Chondrocyte (in vitro differentiated cells): ENCODE results near the gene STK10. TPM values are rescaled to one million over a fixed set of nuclear protein-coding genes. Genes with fewer than 3 reads are reported as not detected.
"Not testable (repeated sequence)": the region's sequence is repeated elsewhere in the genome, so short reads cannot be mapped to it uniquely, and the experiment has no call there.

Source experiments
- DNase-seq: peaks from one replicate; pipeline ENCODE4 v3.0.0; 2021; ENCODE audit warnings: mixed read lengths, low spot score
- H3K27ac Mint-ChIP-seq: one replicate; pipeline ENCODE4 v1.8.0; 2021; ENCODE audit warnings: mild to moderate bottlenecking, moderate library complexity, mixed read lengths; ENCODE audit not compliant: unreplicated experiment
- H3K27me3 Mint-ChIP-seq: 2 replicates; pipeline ENCODE4 v1.8.0; 2021; ENCODE audit warnings: low read depth, mixed read lengths
- H3K36me3 Mint-ChIP-seq: 2 replicates; pipeline ENCODE4 v1.8.0; 2021; ENCODE audit warnings: low read depth, mixed read lengths
- H3K4me1 Mint-ChIP-seq: 2 replicates; pipeline ENCODE4 v1.8.0; 2021; ENCODE audit warnings: low read depth, mild to moderate bottlenecking, mixed read lengths
- H3K4me3 Mint-ChIP-seq: one replicate; pipeline ENCODE4 v1.8.0; 2021; ENCODE audit warnings: mild to moderate bottlenecking, moderate library complexity, mixed read lengths; ENCODE audit not compliant: unreplicated experiment
- H3K9me3 Mint-ChIP-seq: 2 replicates; pipeline ENCODE4 v1.8.0; 2021; ENCODE audit warnings: low read depth, mixed read lengths
- CTCF ChIP-seq: fragments of 200-600 bp; sonication (generic); IDR thresholded peaks from 2 replicates; pipeline ENCODE4 v1.5.0; 2021; ENCODE audit warnings: antibody characterized with exemption, mild to moderate bottlenecking, moderate library complexity
- total RNA-seq: library from RNA; stranded (reverse); gene quantifications from 3 replicates; pipeline ENCODE4 v1.2.1, GENCODE V29; 2021

Gene STK10
- total RNA-seq, 1 donor from 2014 or later: 45.9 TPM

GRCh38 chr5:172150514-172151425, 37.3 kb downstream of the STK10 start:
- Mint-ChIP-seq H3K27me3 (no peaks in the 10 kb centered on the region), H3K27ac (no peak overlapping the region), H3K9me3 (no peaks in the 10 kb centered on the region), H3K36me3 (peaks cover 22% of the 10 kb centered on the region), H3K4me3 (no peak overlapping the region), H3K4me1 (peaks cover 16% of the 10 kb centered on the region)
- peak; percentile 65 for DNase-seq
- TF ChIP-seq CTCF: no peak

GRCh38 chr5:172149481-172149880, 38.5 kb downstream of the STK10 start:
- H3K27ac Mint-ChIP-seq: peak overlapping the region; percentile 22
- peak; percentile 53 for DNase-seq
- not testable (repeated sequence) for H3K27me3 Mint-ChIP-seq, H3K9me3 Mint-ChIP-seq, H3K4me3 Mint-ChIP-seq
- peaks cover 24% of the 10 kb centered on the region for H3K4me1 Mint-ChIP-seq
- peaks cover 18% of the 10 kb centered on the region for H3K36me3 Mint-ChIP-seq

- DNase-seq: peak; percentile 22
- Mint-ChIP-seq H3K27ac (peak overlapping the region; percentile 49), H3K9me3 (no peaks in the 10 kb centered on the region), H3K27me3 (no peaks in the 10 kb centered on the region), H3K4me1 (peaks cover 28% of the 10 kb centered on the region), H3K36me3 (peaks cover 16% of the 10 kb centered on the region), H3K4me3 (no peak overlapping the region)
- no peak for TF ChIP-seq CTCF
These were observed 39.0 kb downstream of the STK10 start for GRCh38 chr5:172149073-172149472.

- no peak for DNase-seq
- TF ChIP-seq CTCF: no peak
- H3K27ac Mint-ChIP-seq: no peak overlapping the region
- H3K4me1 Mint-ChIP-seq: peaks cover 30% of the 10 kb centered on the region
- no peak overlapping the region for H3K4me3 Mint-ChIP-seq
- no peaks in the 10 kb centered on the region for H3K9me3 Mint-ChIP-seq
- peaks cover 12% of the 10 kb centered on the region for H3K36me3 Mint-ChIP-seq
- H3K27me3 Mint-ChIP-seq: no peaks in the 10 kb centered on the region
These were observed 39.6 kb downstream of the STK10 start for GRCh38 chr5:172148381-172148780.

GRCh38 chr5:172147857-172148256, 40.2 kb downstream of the STK10 start:
- no peaks in the 10 kb centered on the region for H3K27me3 Mint-ChIP-seq
- no peak for TF ChIP-seq CTCF
- H3K4me1 Mint-ChIP-seq: peaks cover 30% of the 10 kb centered on the region
- no peaks in the 10 kb centered on the region for H3K9me3 Mint-ChIP-seq
- peaks cover 10% of the 10 kb centered on the region for H3K36me3 Mint-ChIP-seq
- DNase-seq: no peak
- peak overlapping the region; percentile 27 for H3K27ac Mint-ChIP-seq
- H3K4me3 Mint-ChIP-seq: no peak overlapping the region

- Mint-ChIP-seq H3K4me1 (peaks cover 30% of the 10 kb centered on the region), H3K4me3 (no peak overlapping the region), H3K9me3 (no peaks in the 10 kb centered on the region), H3K27me3 (no peaks in the 10 kb centered on the region), H3K36me3 (peaks cover 6% of the 10 kb centered on the region), H3K27ac (no peak overlapping the region)
- no peak for DNase-seq
- TF ChIP-seq CTCF: no peak
These were observed 41.3 kb downstream of the STK10 start for GRCh38 chr5:172146748-172147092.
